GM23338 (cell line): Measurements from ENCODE around the gene SREBF2.

Experiments
- EZH2 ChIP-seq: fragments of 200-600 bp; sonication (generic); IDR thresholded peaks from one replicate; pipeline ENCODE4 v1.8.0; 2017; ENCODE audit warnings: antibody characterized with exemption, mild to moderate bottlenecking, low read depth; ENCODE audit not compliant: unreplicated experiment
- EZH2phosphoT487 ChIP-seq: fragments of 200-600 bp; sonication (generic); IDR thresholded peaks from one replicate; pipeline ENCODE4 v1.8.1; 2018; ENCODE audit warnings: antibody characterized with exemption; ENCODE audit not compliant: unreplicated experiment
- JUNB ChIP-seq: IDR thresholded peaks from one replicate; pipeline ENCODE4 v1.6.1; 2016; ENCODE audit warnings: antibody characterized with exemption; ENCODE audit not compliant: unreplicated experiment
- NANOG ChIP-seq: IDR thresholded peaks from 2 replicates; pipeline ENCODE4 v1.6.1; 2016; ENCODE audit warnings: antibody characterized with exemption, borderline replicate concordance
- POLR2AphosphoS5 ChIP-seq: IDR thresholded peaks from 2 replicates; pipeline ENCODE4 v1.6.1; 2016; ENCODE audit warnings: antibody characterized with exemption, low read depth
- REST ChIP-seq: IDR thresholded peaks from one replicate; pipeline ENCODE4 v1.6.1; 2018; ENCODE audit warnings: antibody characterized with exemption; ENCODE audit not compliant: unreplicated experiment
- STAT1 ChIP-seq: IDR thresholded peaks from one replicate; pipeline ENCODE4 v1.6.1; 2016; ENCODE audit warnings: antibody characterized with exemption; ENCODE audit not compliant: unreplicated experiment
- TF ChIP-seq, protein P1 (sequence below), 2 experiments: fragments of 200-600 bp in 1 of 2; sonication (generic) in 1 of 2; conservative IDR thresholded peaks; 2 replicates each; pipeline versions ENCODE4 v1.5.1 to v1.6.1; 2016 to 2017; ENCODE audit warnings: antibody characterized with exemption in 2 of 2, low read depth in 2 of 2, mild to moderate bottlenecking in 2 of 2, moderate library complexity in 1 of 2

- TF ChIP-seq POLR2AphosphoS5: peak; percentile 75
- TF ChIP-seq, protein P1, sequence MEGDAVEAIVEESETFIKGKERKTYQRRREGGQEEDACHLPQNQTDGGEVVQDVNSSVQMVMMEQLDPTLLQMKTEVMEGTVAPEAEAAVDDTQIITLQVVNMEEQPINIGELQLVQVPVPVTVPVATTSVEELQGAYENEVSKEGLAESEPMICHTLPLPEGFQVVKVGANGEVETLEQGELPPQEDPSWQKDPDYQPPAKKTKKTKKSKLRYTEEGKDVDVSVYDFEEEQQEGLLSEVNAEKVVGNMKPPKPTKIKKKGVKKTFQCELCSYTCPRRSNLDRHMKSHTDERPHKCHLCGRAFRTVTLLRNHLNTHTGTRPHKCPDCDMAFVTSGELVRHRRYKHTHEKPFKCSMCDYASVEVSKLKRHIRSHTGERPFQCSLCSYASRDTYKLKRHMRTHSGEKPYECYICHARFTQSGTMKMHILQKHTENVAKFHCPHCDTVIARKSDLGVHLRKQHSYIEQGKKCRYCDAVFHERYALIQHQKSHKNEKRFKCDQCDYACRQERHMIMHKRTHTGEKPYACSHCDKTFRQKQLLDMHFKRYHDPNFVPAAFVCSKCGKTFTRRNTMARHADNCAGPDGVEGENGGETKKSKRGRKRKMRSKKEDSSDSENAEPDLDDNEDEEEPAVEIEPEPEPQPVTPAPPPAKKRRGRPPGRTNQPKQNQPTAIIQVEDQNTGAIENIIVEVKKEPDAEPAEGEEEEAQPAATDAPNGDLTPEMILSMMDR (conservative IDR thresholded peaks at IDR 0.05; ENCODE audit: low read depth in 2 of 2): no peak; a peak in 1 of 4 replicates
- no peak for TF ChIP-seq NANOG
- no peak for TF ChIP-seq EZH2
- TF ChIP-seq JUNB: no peak
- no peak for TF ChIP-seq STAT1
- no peak for TF ChIP-seq EZH2phosphoT487
- TF ChIP-seq REST: peak; percentile 35
Observed at GRCh38 chr22:41832553-41833368, at the start of gene SREBF2.
